Measurements from ENCODE around the gene KDF1.

DNA sequence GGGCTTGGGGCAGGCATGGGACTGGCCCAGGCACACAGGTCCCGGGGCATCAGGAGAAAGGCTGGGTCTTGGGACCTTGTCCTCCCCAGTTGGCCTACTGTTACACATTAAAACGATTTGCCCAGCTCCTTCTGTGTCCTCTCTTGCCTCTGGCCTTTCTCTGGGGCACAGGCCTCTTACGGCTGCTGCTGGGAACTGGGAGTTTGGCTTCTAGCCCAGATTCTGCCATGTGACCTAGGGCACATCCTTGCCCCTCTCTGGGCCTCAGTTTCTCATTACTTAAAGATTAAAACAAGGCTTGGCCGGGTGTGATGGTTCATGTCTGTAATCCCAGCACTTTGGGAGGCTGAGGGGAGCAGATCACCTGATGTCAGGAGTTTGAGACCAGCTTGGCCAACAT is 14.0 kb downstream of the KDF1 start:
- TF ChIP-seq POLR2A (IDR thresholded peaks at IDR 0.05; ENCODE audit: low read length) = no peak
- no peak for TF ChIP-seq GATA1 (IDR thresholded peaks at IDR 0.05; ENCODE audit: low read depth, low read length)
